Kidney (tissue), 14 donors: ENCODE results near the gene DNAH6. TPM values are rescaled to one million over a fixed set of nuclear protein-coding genes. Genes with fewer than 3 reads are reported as not detected.

Experiments
- DNase-seq, 5 donors: peaks; one replicate each; pipeline ENCODE4 v3.0.0-alpha.2; 2013 to 2020
- FAIRE-seq: peaks from 2 replicates; lab custom pipeline; 2012; peaks lifted over from hg19 to GRCh38; lab: Jason Lieb, UNC
- H3K27ac ChIP-seq, 2 donors: one replicate each; pipeline ENCODE4 v1.7.0; 2013; ENCODE audit warnings: low read depth in 2 of 2, low read length in 2 of 2, inconsistent platforms in 1 of 2
- H3K27me3 ChIP-seq: one replicate; pipeline ENCODE4 v1.7.1; 2013; ENCODE audit warnings: low read length, inconsistent platforms; ENCODE audit not compliant: control insufficient read depth, insufficient read depth
- H3K36me3 ChIP-seq, 3 donors: one replicate each; pipeline versions ENCODE4 v1.7.0 to v1.7.1; 2013; ENCODE audit warnings: low read length in 3 of 3, control low read depth in 1 of 3, inconsistent platforms in 1 of 3; ENCODE audit not compliant: insufficient read depth in 3 of 3, control insufficient read depth in 2 of 3
- H3K4me1 ChIP-seq, 3 donors: one replicate each; pipeline versions ENCODE4 v1.7.0 to v1.7.1; 2013; ENCODE audit warnings: low read length in 3 of 3, inconsistent platforms in 1 of 3, low read depth in 1 of 3; ENCODE audit not compliant: control insufficient read depth in 2 of 3, insufficient read depth in 2 of 3
- H3K4me3 ChIP-seq, 3 donors: one replicate each; pipeline versions ENCODE4 v1.7.0 to v1.8.1; 2013; ENCODE audit warnings: low read length in 3 of 3, control low read depth in 1 of 3, inconsistent platforms in 1 of 3
- H3K9ac ChIP-seq, 3 donors: one replicate each; pipeline versions ENCODE4 v1.7.0 to v1.7.1; 2013; ENCODE audit warnings: low read length in 3 of 3, control low read depth in 1 of 3, inconsistent platforms in 1 of 3
- H3K9me3 ChIP-seq, 3 donors: one replicate each; pipeline versions ENCODE4 v1.7.0 to v1.7.1; 2013; ENCODE audit warnings: low read length in 3 of 3, control low read depth in 1 of 3, inconsistent platforms in 1 of 3; ENCODE audit not compliant: control insufficient read depth in 2 of 3, insufficient read depth in 1 of 3
- intact Hi-C: fragments of 100-400 bp; cut with DNase I; formaldehyde crosslinking; loops from one replicate; pipeline ENCODE4 v1.11.1; 2022
- polyA plus RNA-seq: library from polyadenylated mRNA; stranded (reverse); fragments of 350-450 nt; fragmentation: Illumina TruSeq; extraction: RNeasy Lipid Tissue Mini Kit (QIAGEN cat#74804); gene quantifications from one replicate; pipeline ENCODE4 v1.2.3, GENCODE V29; 2014; ENCODE audit warnings: low read depth, low replicate concordance; ENCODE audit not compliant: insufficient read depth
- total RNA-seq: library from RNA; stranded (reverse); fragmentation: NEBNext Ultra II Directional; extraction: Animal tissue kit (Norgen Biotek cat#: 25700); gene quantifications from one replicate; pipeline ENCODE4 v1.2.1, GENCODE V29; 2021
- TF ChIP-seq, protein P1 (sequence below): IDR thresholded peaks from 3 replicates; pipeline ENCODE4 v1.5.1; 2012; ENCODE audit warnings: mild to moderate bottlenecking, moderate library complexity, borderline replicate concordance; ENCODE audit not compliant: insufficient read depth; ENCODE audit errors: extremely low read depth
- donor health status: control.
- donor health status: control.
- donor health status: control.
- donor health status: control.
- donor health status: control.
- donor health status: DM: yes; HTN: yes; CAD: no.
- donor health status: Normal renal cell carcinoma (clear cell type).

DNAH6 gene
- total and polyA plus RNA-seq, 2 donors from 2014 or later = 0.34 to 4.6 TPM

DNA sequence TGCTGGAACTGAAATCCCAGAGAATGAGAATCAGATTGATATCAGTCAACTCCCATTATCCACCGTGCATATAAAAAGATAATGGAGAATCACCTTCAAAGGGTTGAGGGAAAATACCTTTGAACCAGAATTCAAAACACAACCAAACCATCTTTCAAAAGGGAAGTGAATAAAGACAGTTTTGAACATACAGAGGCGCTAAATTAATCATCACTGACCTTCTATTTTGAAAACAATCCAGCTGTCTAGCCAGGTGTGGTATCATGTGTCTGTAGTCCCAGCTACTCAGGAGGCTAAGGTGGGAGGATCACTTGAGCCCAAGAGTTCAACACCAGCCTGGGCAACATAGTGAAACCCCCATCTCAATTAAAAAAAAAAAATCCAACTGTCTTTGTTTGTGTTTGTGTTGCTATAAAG, 300.9 kb downstream of the DNAH6 start:
- Histone ChIP-seq H3K4me3 (no peak overlapping the region), H3K9ac (no peak overlapping the region), H3K27me3 (no peaks in the 10 kb centered on the region), H3K9me3 (no peaks in the 10 kb centered on the region), H3K36me3 (no peaks in the 10 kb centered on the region), H3K4me1 (no peaks in the 10 kb centered on the region), H3K27ac (no peak overlapping the region)
- DNase-seq = no peak
- intact Hi-C loops = no loop called here
- TF ChIP-seq, protein P1, sequence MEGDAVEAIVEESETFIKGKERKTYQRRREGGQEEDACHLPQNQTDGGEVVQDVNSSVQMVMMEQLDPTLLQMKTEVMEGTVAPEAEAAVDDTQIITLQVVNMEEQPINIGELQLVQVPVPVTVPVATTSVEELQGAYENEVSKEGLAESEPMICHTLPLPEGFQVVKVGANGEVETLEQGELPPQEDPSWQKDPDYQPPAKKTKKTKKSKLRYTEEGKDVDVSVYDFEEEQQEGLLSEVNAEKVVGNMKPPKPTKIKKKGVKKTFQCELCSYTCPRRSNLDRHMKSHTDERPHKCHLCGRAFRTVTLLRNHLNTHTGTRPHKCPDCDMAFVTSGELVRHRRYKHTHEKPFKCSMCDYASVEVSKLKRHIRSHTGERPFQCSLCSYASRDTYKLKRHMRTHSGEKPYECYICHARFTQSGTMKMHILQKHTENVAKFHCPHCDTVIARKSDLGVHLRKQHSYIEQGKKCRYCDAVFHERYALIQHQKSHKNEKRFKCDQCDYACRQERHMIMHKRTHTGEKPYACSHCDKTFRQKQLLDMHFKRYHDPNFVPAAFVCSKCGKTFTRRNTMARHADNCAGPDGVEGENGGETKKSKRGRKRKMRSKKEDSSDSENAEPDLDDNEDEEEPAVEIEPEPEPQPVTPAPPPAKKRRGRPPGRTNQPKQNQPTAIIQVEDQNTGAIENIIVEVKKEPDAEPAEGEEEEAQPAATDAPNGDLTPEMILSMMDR = no peak
- no peak for FAIRE-seq

DNA sequence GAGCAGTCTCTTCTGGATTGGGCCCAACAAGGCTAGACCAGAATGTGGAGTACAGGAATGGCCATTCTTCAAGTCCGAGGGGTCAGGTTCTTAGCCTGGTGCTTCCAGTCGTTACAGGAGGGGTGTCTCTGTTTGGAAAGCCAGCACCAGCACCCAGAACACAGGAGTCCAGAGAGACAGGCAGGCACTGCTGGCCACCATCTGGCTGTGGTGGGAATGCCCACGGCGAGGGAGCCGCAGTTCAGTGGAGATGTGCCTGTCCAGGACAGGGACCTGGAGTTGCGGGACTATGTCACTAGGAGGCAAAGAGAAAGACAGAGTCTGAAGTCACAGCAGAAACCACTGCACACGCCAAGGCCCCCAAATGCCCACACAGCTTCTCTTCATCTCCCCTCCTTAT, 305.5 kb downstream of the DNAH6 start:
- intact Hi-C loops = no loop called here
- no peak for DNase-seq
- TF ChIP-seq, protein P1 = no peak
- Histone ChIP-seq H3K36me3 (no peaks in the 10 kb centered on the region), H3K9ac (no peak overlapping the region), H3K4me3 (no peak overlapping the region), H3K4me1 (no peaks in the 10 kb centered on the region), H3K27ac (no peak overlapping the region), H3K27me3 (no peaks in the 10 kb centered on the region), H3K9me3 (no peaks in the 10 kb centered on the region)
- no peak for FAIRE-seq

DNA sequence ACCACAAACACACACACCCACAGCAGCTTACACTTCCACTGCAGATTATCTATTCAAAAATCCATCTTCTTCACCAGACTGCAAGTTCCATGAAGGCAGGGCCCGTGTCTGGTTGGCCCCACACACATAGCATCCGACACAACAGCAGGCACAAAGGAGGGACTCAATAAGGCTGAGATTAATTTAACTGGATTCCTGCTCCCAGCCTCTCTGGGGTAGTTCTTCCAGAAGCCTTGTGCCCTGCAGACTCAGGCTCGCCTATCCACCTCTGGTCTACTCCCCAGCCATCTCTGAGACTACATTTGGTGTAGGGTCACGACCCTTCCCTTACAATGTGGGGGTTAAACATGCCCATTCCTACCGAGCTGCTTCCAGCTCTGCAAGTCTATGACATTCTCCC, 306.9 kb downstream of the DNAH6 start:
- DNase-seq = no peak
- Histone ChIP-seq H3K36me3 (no peaks in the 10 kb centered on the region), H3K27ac (no peak overlapping the region), H3K9ac (no peak overlapping the region), H3K4me3 (no peak overlapping the region), H3K27me3 (no peaks in the 10 kb centered on the region), H3K9me3 (no peaks in the 10 kb centered on the region), H3K4me1 (no peaks in the 10 kb centered on the region)
- FAIRE-seq = no peak
- intact Hi-C loops = no loop called here
- TF ChIP-seq, protein P1 = no peak

DNA sequence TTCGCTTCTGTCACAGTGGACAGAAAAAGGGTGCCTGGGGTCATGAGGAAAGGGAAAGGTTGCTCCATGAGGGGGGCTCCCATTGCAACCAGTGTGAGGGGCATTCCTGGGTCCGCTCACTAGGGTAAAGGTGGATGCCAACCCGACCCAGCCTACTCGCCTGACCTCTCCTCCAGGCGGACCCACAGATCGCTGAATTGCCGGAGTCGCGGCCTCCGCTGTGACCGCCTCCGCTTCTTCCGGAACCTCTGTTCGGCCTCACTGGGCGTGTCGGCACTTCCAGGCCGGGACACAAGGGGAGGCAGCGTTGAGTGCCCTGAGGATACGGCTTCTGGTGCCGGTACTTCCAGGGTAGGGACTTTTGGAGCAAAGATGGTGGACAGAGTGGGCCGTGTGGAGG, 307.5 kb downstream of the DNAH6 start:
- Histone ChIP-seq H3K27me3 (no peaks in the 10 kb centered on the region), H3K9ac (no peak overlapping the region), H3K4me1 (no peaks in the 10 kb centered on the region), H3K4me3 (no peak overlapping the region), H3K36me3 (no peaks in the 10 kb centered on the region), H3K9me3 (no peaks in the 10 kb centered on the region), H3K27ac (no peak overlapping the region)
- FAIRE-seq (no peak), DNase-seq (no peak)
- intact Hi-C loops = no loop called here
- TF ChIP-seq, protein P1 = no peak
